ENCODE measurements around the gene ID1. TPM values are rescaled to one million over a fixed set of nuclear protein-coding genes. Genes with fewer than 3 reads are reported as not detected.
"Not testable (repeated sequence)": the region's sequence is repeated elsewhere in the genome, so short reads cannot be mapped to it uniquely, and the experiment has no call there.

ID1 gene
- total RNA-seq, 2 experiments from 2014 or later = 0.42 to 0.50 TPM

DNA sequence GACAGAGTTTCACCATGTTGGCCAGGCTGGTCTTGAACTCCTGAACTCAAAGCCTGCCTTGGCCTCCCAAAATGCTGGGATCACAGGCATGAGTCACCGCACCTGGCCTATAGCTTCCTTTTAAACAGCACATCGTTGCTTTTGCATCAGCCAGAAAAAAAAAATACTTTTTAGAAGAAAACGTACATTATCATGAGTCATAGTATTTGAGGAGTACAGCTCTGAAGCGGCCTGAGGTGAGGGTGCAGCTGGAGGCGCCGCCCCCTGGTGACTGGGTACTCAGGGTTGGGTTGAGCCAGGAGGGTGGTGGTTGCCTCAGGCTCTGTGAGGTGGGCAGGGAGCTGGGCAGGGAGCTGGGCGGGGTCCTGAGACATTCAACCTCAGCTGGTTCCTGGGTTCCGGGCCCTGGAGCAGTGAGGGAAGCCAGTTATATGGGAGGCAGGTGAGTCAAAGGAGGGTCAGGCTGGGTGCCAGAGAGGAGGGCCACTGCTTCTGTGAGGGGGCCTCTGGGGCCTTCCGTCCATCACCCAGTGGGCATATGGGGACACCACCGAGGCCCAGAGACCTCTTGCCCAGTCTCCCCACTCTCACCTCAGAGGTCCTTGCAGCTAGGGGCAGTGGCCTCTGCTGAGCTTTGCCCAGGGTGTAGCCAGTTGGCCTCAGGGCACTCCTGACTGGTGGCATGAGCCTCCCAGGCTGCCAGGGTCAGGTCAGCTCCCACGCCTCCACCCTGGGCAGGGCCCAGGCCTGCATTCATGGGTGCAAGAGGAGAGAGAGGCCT lies 11.7 kb upstream of the ID1 start:
- DNase-seq (no peak), ATAC-seq (no peak)
- Mint-ChIP-seq H3K9me3 (ENCODE audit: insufficient read depth) (no peaks in the 10 kb centered on the region), H3K27ac (no peak overlapping the region), H3K4me1 (ENCODE audit: low read depth) (peaks cover under 1% of the 10 kb centered on the region), H3K4me3 (no peak overlapping the region), H3K36me3 (ENCODE audit: low read depth) (no peaks in the 10 kb centered on the region), H3K27me3 (ENCODE audit: low read depth) (peaks cover 13% of the 10 kb centered on the region)
- ChIA-PET POLR2A (no interaction called here), CTCF (interaction anchor here (1.5 to 2.2 kb wide), 2 partner anchors 19 to 30 kb away, joined by 6 to 10 read pairs; no protein-coding TSS in a partner anchor)

DNA sequence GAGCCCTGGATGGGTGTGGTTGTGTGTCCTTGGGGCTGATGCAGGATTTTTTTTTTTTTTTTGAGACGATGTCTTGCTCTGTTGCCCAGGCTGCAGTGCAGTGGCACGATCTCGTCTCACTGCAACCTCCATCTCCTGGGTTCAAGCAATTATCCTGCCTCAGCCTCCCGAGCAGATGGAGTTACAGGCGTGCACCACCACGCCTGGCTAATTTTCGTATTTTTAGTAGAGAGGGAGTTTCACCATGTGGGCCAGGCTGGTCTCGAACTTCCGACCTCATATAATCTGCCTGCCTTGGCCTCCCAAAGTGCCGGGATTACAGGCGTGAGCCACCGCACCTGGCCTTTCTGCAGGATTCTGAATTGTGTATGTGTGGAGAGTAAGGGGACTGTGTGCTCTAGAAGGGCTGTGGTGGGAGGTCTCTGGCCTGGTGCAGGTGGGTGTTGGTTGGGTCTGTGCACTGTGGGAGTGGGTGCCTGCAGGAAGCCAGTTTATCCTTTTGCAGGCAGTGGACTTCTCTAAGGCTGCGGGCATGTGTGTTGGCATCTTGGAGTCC lies 11.0 kb upstream of the ID1 start:
- no peak overlapping the region for H3K4me3 Mint-ChIP-seq
- no peaks in the 10 kb centered on the region for H3K9me3 Mint-ChIP-seq (ENCODE audit: insufficient read depth)
- no peak overlapping the region for H3K27ac Mint-ChIP-seq
- peaks cover 7% of the 10 kb centered on the region for H3K27me3 Mint-ChIP-seq (ENCODE audit: low read depth)
- DNase-seq (no peak), ATAC-seq (no peak)
- no peaks in the 10 kb centered on the region for H3K4me1 Mint-ChIP-seq (ENCODE audit: low read depth)
- CTCF ChIA-PET = interaction anchor here (1.5 to 2.2 kb wide), 2 partner anchors 19 to 31 kb away, joined by 6 to 10 read pairs; no protein-coding TSS in a partner anchor
- H3K36me3 Mint-ChIP-seq (ENCODE audit: low read depth) = no peaks in the 10 kb centered on the region
- POLR2A ChIA-PET = no interaction called here

DNA sequence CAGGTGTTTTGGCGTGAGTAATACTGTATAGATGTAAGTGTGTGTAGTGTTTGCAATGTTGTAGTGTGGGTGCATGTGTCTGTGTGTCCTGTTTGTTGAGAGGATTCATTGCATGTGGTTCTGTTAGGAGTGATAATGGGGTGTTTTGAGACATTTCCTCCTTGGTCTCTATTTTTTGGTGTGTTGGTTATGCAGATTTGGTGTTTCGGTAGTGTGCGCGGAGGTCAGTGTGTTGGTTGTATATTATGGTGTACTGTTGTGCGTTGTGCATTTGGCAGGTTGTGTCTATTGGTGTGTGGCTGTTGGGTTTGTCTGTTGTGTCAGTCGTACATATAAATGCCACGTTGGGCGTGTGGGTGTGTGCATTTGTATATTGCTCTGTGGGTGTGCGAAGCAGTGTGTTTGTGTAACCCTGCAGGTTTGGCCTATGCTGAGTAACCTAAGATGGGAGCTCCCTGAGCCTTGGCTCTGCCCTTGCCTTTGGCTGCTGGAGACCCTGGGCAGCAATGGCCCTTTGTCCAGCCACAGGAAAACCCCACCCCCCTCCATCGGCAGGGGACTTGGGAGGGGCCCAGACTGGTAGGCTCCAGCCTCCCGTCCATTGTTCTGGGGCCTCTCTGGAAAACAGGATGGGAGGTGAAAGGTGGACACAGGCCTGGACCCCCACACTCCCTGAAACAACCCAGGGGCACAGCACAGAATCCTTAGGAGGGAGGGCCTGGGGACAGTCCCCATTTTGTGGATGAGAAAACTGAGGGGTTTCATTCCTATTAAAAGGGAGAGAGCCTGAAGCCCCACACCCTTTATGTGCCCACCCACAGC lies 10.3 kb upstream of the ID1 start:
- ChIA-PET CTCF (interaction anchor here (1.0 kb wide), 1 partner anchor 32 kb away, joined by 4 read pairs; no protein-coding TSS in a partner anchor), POLR2A (no interaction called here)
- H3K27ac Mint-ChIP-seq = no peak overlapping the region
- H3K4me1 Mint-ChIP-seq (ENCODE audit: low read depth) = no peaks in the 10 kb centered on the region
- no peak for DNase-seq
- no peaks in the 10 kb centered on the region for H3K9me3 Mint-ChIP-seq (ENCODE audit: insufficient read depth)
- H3K36me3 Mint-ChIP-seq (ENCODE audit: low read depth) = no peaks in the 10 kb centered on the region
- H3K4me3 Mint-ChIP-seq = no peak overlapping the region
- ATAC-seq = no peak
- H3K27me3 Mint-ChIP-seq (ENCODE audit: low read depth) = peaks cover 4% of the 10 kb centered on the region

DNA sequence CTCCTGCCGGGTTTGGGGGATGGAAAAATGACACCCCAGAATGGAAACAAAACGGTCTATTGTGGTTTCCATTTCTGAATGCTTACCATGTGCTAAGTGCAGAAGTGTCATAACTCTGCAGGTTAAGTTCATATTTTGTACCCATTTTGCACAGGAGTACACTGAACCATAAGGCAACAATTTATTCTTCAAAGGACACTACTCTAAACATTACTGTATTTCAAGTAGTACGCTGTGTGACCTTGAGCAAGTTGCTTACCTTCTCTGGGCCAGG lies 9.8 kb upstream of the ID1 start:
- Mint-ChIP-seq H3K4me3 (no peak overlapping the region), H3K36me3 (ENCODE audit: low read depth) (no peaks in the 10 kb centered on the region), H3K27ac (no peak overlapping the region), H3K4me1 (ENCODE audit: low read depth) (no peaks in the 10 kb centered on the region), H3K27me3 (ENCODE audit: low read depth) (peaks cover 4% of the 10 kb centered on the region), H3K9me3 (ENCODE audit: insufficient read depth) (no peaks in the 10 kb centered on the region)
- ChIA-PET POLR2A (no interaction called here), CTCF (interaction anchor here (1.0 to 1.1 kb wide), 2 partner anchors 17 to 33 kb away, joined by 4 to 6 read pairs; no protein-coding TSS in a partner anchor)
- no peak for DNase-seq
- ATAC-seq = no peak

DNA sequence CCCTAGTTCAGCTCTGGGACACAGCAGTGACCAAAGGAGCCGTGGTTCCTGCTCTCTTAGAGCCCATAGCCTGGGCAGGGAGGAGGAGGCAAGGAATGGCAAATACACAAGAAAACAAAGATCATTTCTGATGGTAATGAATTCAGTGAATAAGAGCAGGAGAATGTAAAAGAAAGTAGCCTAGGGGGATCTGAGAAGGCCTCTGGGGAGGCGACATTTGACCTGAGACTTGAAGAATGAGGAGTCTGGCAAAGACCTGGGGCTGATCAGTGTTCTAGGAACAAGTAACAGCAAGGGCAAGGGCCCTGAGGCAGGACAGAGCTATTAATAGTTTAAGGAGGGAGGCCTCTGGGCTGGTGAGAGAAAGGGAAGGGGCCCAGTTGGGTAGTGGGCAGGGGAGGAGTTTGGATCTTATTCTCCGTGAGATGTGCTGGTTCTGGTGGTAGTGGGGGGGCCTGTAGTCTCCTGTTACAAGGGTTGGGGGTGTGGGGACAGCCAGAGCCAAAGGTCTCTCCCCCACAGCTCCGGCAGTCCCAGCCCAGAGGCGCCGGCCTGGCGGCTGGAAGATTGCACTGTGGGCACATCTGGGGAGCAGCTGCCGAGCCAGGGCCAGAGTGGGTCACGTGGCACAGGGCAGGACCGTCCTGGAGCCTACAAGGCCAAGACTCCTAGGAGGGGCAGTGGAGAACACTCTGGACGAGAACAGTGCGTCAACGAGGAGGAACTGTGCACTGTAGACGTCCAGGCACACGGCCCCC lies 9.3 kb upstream of the ID1 start:
- H3K27me3 Mint-ChIP-seq (ENCODE audit: low read depth) = peaks cover 4% of the 10 kb centered on the region
- ChIA-PET CTCF (interaction anchor here (1.0 to 1.1 kb wide), 2 partner anchors 17 to 33 kb away, joined by 4 to 6 read pairs; no protein-coding TSS in a partner anchor), POLR2A (no interaction called here)
- ATAC-seq = peak; percentile 34
- H3K9me3 Mint-ChIP-seq (ENCODE audit: insufficient read depth) = no peaks in the 10 kb centered on the region
- H3K4me1 Mint-ChIP-seq (ENCODE audit: low read depth) = no peaks in the 10 kb centered on the region
- no peak overlapping the region for H3K27ac Mint-ChIP-seq
- H3K4me3 Mint-ChIP-seq = no peak overlapping the region
- no peaks in the 10 kb centered on the region for H3K36me3 Mint-ChIP-seq (ENCODE audit: low read depth)
- DNase-seq = no peak

DNA sequence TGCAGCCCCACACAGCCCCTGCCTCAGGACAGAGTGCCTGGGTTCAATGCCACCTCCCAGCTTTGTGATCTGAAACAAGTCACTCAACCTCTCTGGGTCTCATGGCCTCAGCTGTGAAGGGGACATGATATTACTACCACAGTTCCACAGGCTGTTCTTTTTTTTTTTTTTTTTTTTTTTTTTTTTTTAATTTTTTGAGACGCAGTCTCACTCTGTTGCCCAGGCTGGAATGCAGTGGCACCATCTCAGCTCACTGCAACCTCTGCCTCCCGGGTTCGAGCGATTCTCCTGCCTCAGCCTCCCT lies 8.7 kb upstream of the ID1 start:
- H3K4me1 Mint-ChIP-seq (ENCODE audit: low read depth); DNase-seq; POLR2A ChIA-PET; H3K4me3 Mint-ChIP-seq; H3K36me3 Mint-ChIP-seq (ENCODE audit: low read depth); H3K27me3 Mint-ChIP-seq (ENCODE audit: low read depth); H3K9me3 Mint-ChIP-seq (ENCODE audit: insufficient read depth); ATAC-seq; H3K27ac Mint-ChIP-seq: not testable (repeated sequence)
- CTCF ChIA-PET = interaction anchor here (1.1 kb wide), 1 partner anchor 16 kb away, joined by 6 read pairs; no protein-coding TSS in a partner anchor

DNA sequence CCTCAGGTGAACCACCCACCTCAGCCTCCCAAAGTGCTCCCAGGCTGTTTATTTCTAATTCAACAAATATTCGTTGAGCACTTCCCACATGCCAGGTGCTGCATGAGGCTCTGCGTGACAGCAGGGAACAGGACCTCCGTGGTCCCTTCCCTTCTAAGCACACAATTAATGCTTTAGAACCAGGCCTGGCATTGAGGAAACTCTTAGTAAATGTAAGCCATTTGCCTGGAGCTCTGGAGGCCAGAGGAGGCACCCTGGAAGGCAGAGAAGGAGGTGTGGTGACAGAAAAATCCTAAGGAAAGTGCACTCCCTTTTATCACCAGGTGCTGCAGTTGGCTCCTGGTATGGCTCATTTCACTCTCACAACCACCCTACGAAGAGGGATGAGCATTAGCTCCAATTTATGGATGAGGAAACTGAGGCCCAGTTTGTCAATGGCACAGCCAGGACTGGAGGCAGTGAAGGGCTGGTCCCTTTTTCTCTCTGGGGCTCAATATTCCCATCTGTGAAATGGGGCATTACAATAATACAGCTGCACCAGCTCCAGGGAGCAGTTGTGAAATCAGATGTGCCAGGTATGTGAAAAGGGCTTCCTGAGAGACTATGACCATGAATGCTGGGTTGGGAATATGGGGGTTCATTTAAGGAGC lies 8.1 kb upstream of the ID1 start:
- H3K4me3 Mint-ChIP-seq = no peak overlapping the region
- DNase-seq = no peak
- H3K27me3 Mint-ChIP-seq (ENCODE audit: low read depth) = peaks cover 4% of the 10 kb centered on the region
- ChIA-PET CTCF (interaction anchor here (1.6 kb wide), 1 partner anchor 16 kb away, joined by 6 read pairs; no protein-coding TSS in a partner anchor), POLR2A (no interaction called here)
- H3K4me1 Mint-ChIP-seq (ENCODE audit: low read depth) = no peaks in the 10 kb centered on the region
- ATAC-seq = no peak
- H3K9me3 Mint-ChIP-seq (ENCODE audit: insufficient read depth) = no peaks in the 10 kb centered on the region
- no peak overlapping the region for H3K27ac Mint-ChIP-seq
- no peaks in the 10 kb centered on the region for H3K36me3 Mint-ChIP-seq (ENCODE audit: low read depth)

DNA sequence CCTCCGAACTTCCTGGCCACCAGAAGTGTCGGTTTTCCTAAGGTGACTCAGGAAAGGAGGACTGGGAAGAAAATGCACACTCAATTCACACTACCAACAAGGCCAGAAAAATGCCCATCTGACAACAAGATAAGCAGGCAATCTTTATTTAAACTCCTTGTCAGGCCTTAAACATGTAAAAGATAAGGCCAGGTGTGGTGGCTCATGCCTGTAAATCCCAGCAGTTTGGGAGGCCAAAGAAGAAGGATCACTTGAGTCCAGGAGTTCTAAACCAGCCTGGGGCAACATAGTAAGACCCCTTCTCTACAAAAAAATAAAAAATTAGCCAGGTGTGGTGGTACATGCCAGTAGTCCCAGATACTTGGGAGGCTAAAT lies 7.6 kb upstream of the ID1 start:
- Mint-ChIP-seq H3K4me1 (ENCODE audit: low read depth) (peaks cover under 1% of the 10 kb centered on the region), H3K27ac (no peak overlapping the region), H3K36me3 (ENCODE audit: low read depth) (no peaks in the 10 kb centered on the region), H3K27me3 (ENCODE audit: low read depth) (peaks cover 5% of the 10 kb centered on the region), H3K4me3 (no peak overlapping the region), H3K9me3 (ENCODE audit: insufficient read depth) (no peaks in the 10 kb centered on the region)
- CTCF ChIA-PET = interaction anchor here (1.6 kb wide), 1 partner anchor 16 kb away, joined by 6 read pairs; no protein-coding TSS in a partner anchor
- POLR2A ChIA-PET = no interaction called here
- DNase-seq (no peak), ATAC-seq (no peak)

DNA sequence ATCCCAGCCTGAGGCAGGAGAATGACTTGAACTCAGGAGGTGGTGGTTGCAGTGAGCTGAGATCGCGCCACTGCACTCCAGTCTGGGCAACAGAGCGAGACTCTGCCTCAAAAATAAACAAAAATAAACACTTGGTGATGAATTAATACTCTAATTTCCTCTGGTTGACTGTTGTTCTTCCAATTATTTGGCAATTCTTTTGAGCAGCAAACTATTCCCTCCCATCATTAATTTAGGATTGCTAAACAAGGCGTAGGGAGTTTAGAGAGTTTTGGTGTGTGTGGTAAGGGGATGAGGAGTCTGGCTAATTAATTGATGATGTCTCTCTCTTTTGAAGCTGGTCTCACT lies 2.7 kb upstream of the ID1 start:
- no peak for ATAC-seq
- Mint-ChIP-seq H3K9me3 (ENCODE audit: insufficient read depth) (no peaks in the 10 kb centered on the region), H3K27me3 (ENCODE audit: low read depth) (peaks cover 38% of the 10 kb centered on the region), H3K36me3 (ENCODE audit: low read depth) (no peaks in the 10 kb centered on the region), H3K4me3 (no peak overlapping the region), H3K4me1 (ENCODE audit: low read depth) (peaks cover 33% of the 10 kb centered on the region), H3K27ac (no peak overlapping the region)
- no peak for DNase-seq
- POLR2A ChIA-PET = interaction anchor here (0.8 to 1.4 kb wide), 4 partner anchors 24 to 55 kb away, joined by 3 to 4 read pairs (median 4); a partner anchor contains a TSS
- CTCF ChIA-PET = interaction anchor here (0.8 to 19.4 kb wide), 5 partner anchors 10 to 121 kb away, joined by 3 to 901 read pairs (median 6); no protein-coding TSS in a partner anchor

DNA sequence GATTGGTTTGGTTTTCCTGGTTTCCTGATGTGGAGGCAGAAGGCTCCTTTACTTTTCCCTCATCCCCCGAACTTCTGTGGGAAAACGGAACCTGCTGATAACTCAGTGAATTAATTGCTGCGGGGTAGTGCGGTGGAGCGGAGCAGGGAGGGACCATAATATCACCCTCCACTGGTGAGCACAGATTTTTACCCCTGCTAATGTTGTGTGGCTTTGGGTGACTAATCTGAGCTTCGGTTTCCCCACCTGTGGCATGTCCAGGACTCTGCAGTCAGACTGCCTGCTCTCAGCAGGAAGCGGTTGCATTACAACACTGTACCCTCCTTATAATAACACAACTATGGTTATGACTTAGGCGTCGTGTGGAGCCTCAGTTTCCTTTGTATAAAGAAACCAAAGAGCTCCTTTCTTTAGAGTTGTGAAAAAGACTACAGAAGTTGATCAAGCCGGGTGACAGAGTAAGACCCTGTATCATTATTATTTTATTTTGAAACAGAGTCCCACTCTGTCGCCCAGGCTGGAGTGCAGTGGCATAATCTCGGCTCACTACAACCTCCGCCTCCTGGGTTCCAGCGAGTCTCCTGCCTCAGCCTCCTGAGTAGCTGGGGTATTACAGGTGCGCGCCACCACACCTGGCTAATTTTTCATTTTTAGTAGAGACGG lies 2.2 kb upstream of the ID1 start:
- H3K4me1 Mint-ChIP-seq (ENCODE audit: low read depth) = peaks cover 33% of the 10 kb centered on the region
- peaks cover 41% of the 10 kb centered on the region for H3K27me3 Mint-ChIP-seq (ENCODE audit: low read depth)
- no peaks in the 10 kb centered on the region for H3K9me3 Mint-ChIP-seq (ENCODE audit: insufficient read depth)
- ChIA-PET CTCF (interaction anchor here (0.8 to 19.4 kb wide), 6 partner anchors 10 to 120 kb away, joined by 3 to 901 read pairs (median 6); no protein-coding TSS in a partner anchor), POLR2A (interaction anchor here (0.8 to 1.4 kb wide), 4 partner anchors 25 to 56 kb away, joined by 3 to 4 read pairs (median 4); a partner anchor contains a TSS)
- H3K36me3 Mint-ChIP-seq (ENCODE audit: low read depth) = no peaks in the 10 kb centered on the region
- DNase-seq (peak; percentile 66), ATAC-seq (peak; percentile 8)
- H3K27ac Mint-ChIP-seq = no peak overlapping the region
- no peak overlapping the region for H3K4me3 Mint-ChIP-seq
